Stimulated activated CD8-positive, alpha-beta memory T cell treated with anti-CD3 and anti-CD28 coated beads, Interleukin-12 subunit alpha, Interleukin-12 subunit beta, amount 100 ng/mL, for 1 hour (primary cell): ENCODE results near the gene FBLIM1.
"Not testable (repeated sequence)": the region's sequence is repeated elsewhere in the genome, so short reads cannot be mapped to it uniquely, and the experiment has no call there.

Experiments
- DNase-seq: peaks from one replicate; pipeline ENCODE4 v3.0.0-alpha.2; 2020; ENCODE audit warnings: low read depth

FBLIM1 gene

GRCh38 chr1:15816674-15817073 lies 58.1 kb downstream of the FBLIM1 start:
- DNase-seq, result no peak

DNA sequence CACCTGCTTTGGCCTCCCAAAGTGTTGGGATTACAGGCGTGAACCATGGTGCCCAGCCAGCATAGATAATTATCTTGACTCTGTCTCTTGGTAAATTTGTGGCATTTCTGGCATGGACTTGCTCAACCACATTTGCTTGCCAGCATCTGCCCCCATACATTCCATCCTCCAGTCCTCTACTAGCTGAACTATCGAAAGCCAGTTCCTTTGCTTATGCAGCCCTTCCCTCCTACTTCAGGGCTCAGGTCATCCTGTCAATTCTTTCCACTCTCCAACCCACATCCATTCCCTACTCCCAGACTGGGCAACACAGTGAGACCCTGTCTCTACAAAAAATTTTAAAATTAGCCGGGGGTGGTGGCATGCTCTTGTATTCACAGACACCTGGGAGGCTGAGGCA lies 61.9 kb downstream of the FBLIM1 start:
- DNase-seq, result no peak

GRCh38 chr1:15825800-15826199 lies 67.2 kb downstream of the FBLIM1 start:
- DNase-seq, result no peak

- no peak for DNase-seq
Observed at GRCh38 chr1:15826810-15827507, 68.4 kb downstream of the FBLIM1 start.

GRCh38 chr1:15827567-15827966 lies 69.0 kb downstream of the FBLIM1 start:
- not testable (repeated sequence) for DNase-seq

- DNase-seq, result not testable (repeated sequence)
Observed at GRCh38 chr1:15828931-15829330, 70.3 kb downstream of the FBLIM1 start.

- DNase-seq, result no peak
Observed at GRCh38 chr1:15830258-15830657, 71.7 kb downstream of the FBLIM1 start.

DNA sequence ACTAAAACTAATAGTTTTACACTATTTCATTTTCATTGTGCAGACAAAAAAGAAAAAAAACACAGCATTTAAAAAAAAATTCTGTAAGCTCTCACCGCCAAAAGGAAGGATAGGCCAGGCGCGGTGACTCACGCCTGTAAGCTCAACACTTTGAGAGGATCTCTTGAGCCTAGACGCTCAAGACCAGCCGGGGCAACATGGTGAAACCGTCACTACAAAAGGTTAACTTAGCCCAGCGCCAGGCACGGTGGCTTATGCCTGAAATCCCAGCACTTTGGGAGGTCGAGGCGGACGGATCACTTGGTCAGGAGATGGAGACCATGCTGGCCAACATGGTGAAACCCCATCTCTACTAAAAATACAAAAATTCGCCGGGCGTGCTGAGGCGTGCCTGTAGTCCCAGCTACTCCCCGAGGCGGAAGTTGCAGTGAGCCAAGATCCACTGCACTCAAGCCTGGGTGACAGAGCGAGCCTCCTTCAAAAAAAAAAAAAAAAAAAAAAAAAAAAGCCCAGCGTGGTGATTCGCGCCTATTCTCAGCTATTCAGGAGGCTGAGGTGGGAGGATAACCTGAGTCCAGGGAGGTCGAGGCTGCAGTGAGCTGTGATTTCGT lies 74.6 kb downstream of the FBLIM1 start:
- DNase-seq, result peak; percentile 23

- DNase-seq, result no peak
Observed at GRCh38 chr1:15833842-15834405, 75.3 kb downstream of the FBLIM1 start.

GRCh38 chr1:15834406-15835204 lies 76.0 kb downstream of the FBLIM1 start:
- peak; percentile 79 for DNase-seq

GRCh38 chr1:15835205-15835740 lies 76.7 kb downstream of the FBLIM1 start:
- peak; percentile 24 for DNase-seq

GRCh38 chr1:15835741-15836510 lies 77.3 kb downstream of the FBLIM1 start:
- DNase-seq, result peak; percentile 100
